ENCODE measurements around the gene GZF1. TPM values are rescaled to one million over a fixed set of nuclear protein-coding genes. Genes with fewer than 3 reads are reported as not detected.

Gene GZF1
- total RNA-seq (10 to 100 TPM in 6 of 7 donors, 1 to 10 TPM in 1; 9.8 to 31.4 (median 21.4) TPM), polyA plus RNA-seq (1 to 10 TPM; 8.5 to 9.1 TPM)
- long read RNA-seq, donor 1, full-length matches to known transcripts: 3 of 13 reads
- long read RNA-seq, donor 1, partial matches to known transcripts: 4 of 13 reads
- long read RNA-seq, donor 1, other reads (novel, unspliced or antisense): 6 of 13 reads
- long read RNA-seq, donor 2, partial matches to known transcripts: 5 of 5 reads
- long read RNA-seq, donor 2, other reads (novel, unspliced or antisense): 0 of 5 reads
- long read RNA-seq, donor 3, full-length matches to known transcripts: 17 of 25 reads
- long read RNA-seq, donor 3, partial matches to known transcripts: 1 of 25 reads
- long read RNA-seq, donor 3, other reads (novel, unspliced or antisense): 7 of 25 reads

GRCh38 chr20:23361476-23362391 lies at the start of gene GZF1:
TSS of gene GZF1 (plus strand) at chr20:23362182. CDS start at chr20:23364384, 2,202 bp downstream.
- peak within 1 kb of the TSS; percentile 83 to 99 for H3K27ac ChIP-seq
- H3K9me3 ChIP-seq: no peaks in the 10 kb centered on the region
- TF ChIP-seq POLR2A (IDR thresholded peaks at IDR 0.05) (peak; percentile 99), EP300 (IDR thresholded peaks at IDR 0.05) (peak; percentile 89)
- TF ChIP-seq, protein P1, sequence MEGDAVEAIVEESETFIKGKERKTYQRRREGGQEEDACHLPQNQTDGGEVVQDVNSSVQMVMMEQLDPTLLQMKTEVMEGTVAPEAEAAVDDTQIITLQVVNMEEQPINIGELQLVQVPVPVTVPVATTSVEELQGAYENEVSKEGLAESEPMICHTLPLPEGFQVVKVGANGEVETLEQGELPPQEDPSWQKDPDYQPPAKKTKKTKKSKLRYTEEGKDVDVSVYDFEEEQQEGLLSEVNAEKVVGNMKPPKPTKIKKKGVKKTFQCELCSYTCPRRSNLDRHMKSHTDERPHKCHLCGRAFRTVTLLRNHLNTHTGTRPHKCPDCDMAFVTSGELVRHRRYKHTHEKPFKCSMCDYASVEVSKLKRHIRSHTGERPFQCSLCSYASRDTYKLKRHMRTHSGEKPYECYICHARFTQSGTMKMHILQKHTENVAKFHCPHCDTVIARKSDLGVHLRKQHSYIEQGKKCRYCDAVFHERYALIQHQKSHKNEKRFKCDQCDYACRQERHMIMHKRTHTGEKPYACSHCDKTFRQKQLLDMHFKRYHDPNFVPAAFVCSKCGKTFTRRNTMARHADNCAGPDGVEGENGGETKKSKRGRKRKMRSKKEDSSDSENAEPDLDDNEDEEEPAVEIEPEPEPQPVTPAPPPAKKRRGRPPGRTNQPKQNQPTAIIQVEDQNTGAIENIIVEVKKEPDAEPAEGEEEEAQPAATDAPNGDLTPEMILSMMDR (IDR thresholded peaks at IDR 0.05): peak in 2 of 3 donors; percentile 48 to 58
- WGBS, 3 donors: 1% methylated on average over 57 to 114 of the region's 114 CpGs
- intact Hi-C loops (cut with DNase I): loop anchor here in 3 of 4 donors (5.0 to 10.0 kb wide), 4 partner anchors 46 to 273 kb away; partner anchors contain the start of genes NAPB (in 2 of the 3) and CST3 (in 1 of the 3)
- peak; percentile 98 to 100 (median 99) for DNase-seq
- H3K36me3 ChIP-seq: no peaks in the 10 kb centered on the region
- peak within 1 kb of the TSS; percentile 69 for H3K4me3 ChIP-seq
- H3K27me3 ChIP-seq: no peaks in the 10 kb centered on the region
- H3K4me1 ChIP-seq (ENCODE audit: insufficient read depth): peaks cover 13% of the 10 kb centered on the region

GRCh38 chr20:23313271-23313670 lies 48.7 kb upstream of the GZF1 start:
- H3K36me3 ChIP-seq: no peaks in the 10 kb centered on the region

DNA sequence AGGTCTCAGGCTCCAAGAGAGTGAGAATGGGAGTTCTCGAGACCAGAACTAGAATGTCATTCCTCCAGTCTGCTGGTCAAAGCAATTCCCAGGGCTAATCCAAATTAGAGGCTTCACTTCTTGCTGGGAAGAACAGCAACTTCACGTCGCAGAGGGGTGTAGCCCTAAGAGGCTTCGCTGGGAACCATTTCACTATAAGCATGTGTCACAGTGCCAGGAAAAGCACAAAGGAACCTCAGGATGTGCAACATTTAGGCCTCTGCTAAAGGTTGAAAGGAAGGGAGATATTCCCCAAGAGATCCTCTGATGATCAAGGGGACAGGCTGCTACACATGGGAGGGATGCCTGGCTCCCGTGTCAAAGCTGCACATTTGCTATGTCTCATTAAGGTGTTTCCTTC lies 47.3 kb upstream of the GZF1 start:
- no peaks in the 10 kb centered on the region for H3K27me3 ChIP-seq
- no peak overlapping the region for H3K27ac ChIP-seq
- TF ChIP-seq, protein P1 (IDR thresholded peaks at IDR 0.05): no peak
- TF ChIP-seq POLR2A (IDR thresholded peaks at IDR 0.05) (no peak), EP300 (IDR thresholded peaks at IDR 0.05) (no peak)
- intact Hi-C loops (cut with DNase I): no loop called here
- no peaks in the 10 kb centered on the region for H3K4me1 ChIP-seq (ENCODE audit: insufficient read depth)
- H3K9me3 ChIP-seq: no peaks in the 10 kb centered on the region
- WGBS, 3 donors: 69 to 89% (median 88%) methylated on average over 5 of the region's 5 CpGs
- no peak for DNase-seq
- H3K36me3 ChIP-seq: no peaks in the 10 kb centered on the region
- no peak overlapping the region for H3K4me3 ChIP-seq

More at GRCh38 chr20:23313271-23313670, 48.7 kb upstream of the GZF1 start:
- 32 to 47% (median 36%) methylated on average over 1 of the region's 1 CpG for WGBS, 3 donors
- H3K27ac ChIP-seq: no peak overlapping the region
- DNase-seq: no peak
- H3K9me3 ChIP-seq: no peaks in the 10 kb centered on the region
- H3K4me3 ChIP-seq: no peak overlapping the region
- no peaks in the 10 kb centered on the region for H3K27me3 ChIP-seq
- intact Hi-C loops (cut with DNase I): no loop called here
- no peaks in the 10 kb centered on the region for H3K4me1 ChIP-seq (ENCODE audit: insufficient read depth)
- TF ChIP-seq EP300 (IDR thresholded peaks at IDR 0.05): no peak
- TF ChIP-seq POLR2A (IDR thresholded peaks at IDR 0.05): no peak
- TF ChIP-seq, protein P1 (IDR thresholded peaks at IDR 0.05): no peak

- 15 to 49% (median 40%) methylated on average over 9 of the region's 9 CpGs for WGBS, 3 donors
- Histone ChIP-seq H3K4me1 (ENCODE audit: insufficient read depth) (no peaks in the 10 kb centered on the region), H3K9me3 (no peaks in the 10 kb centered on the region), H3K4me3 (no peak overlapping the region), H3K27ac (no peak overlapping the region), H3K27me3 (no peaks in the 10 kb centered on the region), H3K36me3 (no peaks in the 10 kb centered on the region)
- TF ChIP-seq POLR2A (IDR thresholded peaks at IDR 0.05) (no peak), EP300 (IDR thresholded peaks at IDR 0.05) (no peak)
- TF ChIP-seq, protein P1 (IDR thresholded peaks at IDR 0.05): no peak
- intact Hi-C loops (cut with DNase I): no loop called here
- DNase-seq: no peak
Measured at GRCh38 chr20:23315099-23315498, 46.9 kb upstream of the GZF1 start.

Measured in ovary (tissue), 10 donors.